ENCODE results near the gene CDH20. TPM values are rescaled to one million over a fixed set of nuclear protein-coding genes. Genes with fewer than 3 reads are reported as not detected.

The CDH20 gene
- total RNA-seq, 1 donor from 2014 or later: 0.24 TPM

DNA sequence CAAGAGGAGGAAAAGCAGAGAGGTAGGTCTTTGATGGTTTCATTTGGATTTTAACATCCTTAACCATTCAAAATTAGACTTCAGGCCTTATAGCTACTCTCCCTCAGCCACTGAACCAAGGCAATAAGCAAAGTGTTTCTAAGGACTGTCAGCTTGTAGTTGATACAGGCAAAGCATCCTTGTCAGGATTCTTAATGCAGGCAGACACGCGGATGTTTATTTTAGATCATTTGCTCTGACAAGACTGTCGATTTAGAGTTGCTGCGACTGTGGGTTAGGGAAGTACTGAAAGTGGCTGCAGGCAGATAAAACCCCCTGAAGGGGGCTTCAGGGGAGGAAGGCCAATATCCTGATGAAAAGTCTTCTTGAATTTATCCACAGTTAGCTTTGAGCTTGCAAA is 46.6 kb downstream of the CDH20 start:
- intact Hi-C loops (cut with DNase I): no loop called here
- no peak for ATAC-seq
- no peak for DNase-seq
- no peak overlapping the region for H3K4me3 ChIP-seq
- H3K9me3 ChIP-seq: no peaks in the 10 kb centered on the region
- H3K27ac ChIP-seq: no peak overlapping the region
- H3K36me3 ChIP-seq: no peaks in the 10 kb centered on the region
- H3K4me1 ChIP-seq: no peaks in the 10 kb centered on the region
- no peaks in the 10 kb centered on the region for H3K27me3 ChIP-seq (ENCODE audit: low read depth)
- TF ChIP-seq, protein P1, sequence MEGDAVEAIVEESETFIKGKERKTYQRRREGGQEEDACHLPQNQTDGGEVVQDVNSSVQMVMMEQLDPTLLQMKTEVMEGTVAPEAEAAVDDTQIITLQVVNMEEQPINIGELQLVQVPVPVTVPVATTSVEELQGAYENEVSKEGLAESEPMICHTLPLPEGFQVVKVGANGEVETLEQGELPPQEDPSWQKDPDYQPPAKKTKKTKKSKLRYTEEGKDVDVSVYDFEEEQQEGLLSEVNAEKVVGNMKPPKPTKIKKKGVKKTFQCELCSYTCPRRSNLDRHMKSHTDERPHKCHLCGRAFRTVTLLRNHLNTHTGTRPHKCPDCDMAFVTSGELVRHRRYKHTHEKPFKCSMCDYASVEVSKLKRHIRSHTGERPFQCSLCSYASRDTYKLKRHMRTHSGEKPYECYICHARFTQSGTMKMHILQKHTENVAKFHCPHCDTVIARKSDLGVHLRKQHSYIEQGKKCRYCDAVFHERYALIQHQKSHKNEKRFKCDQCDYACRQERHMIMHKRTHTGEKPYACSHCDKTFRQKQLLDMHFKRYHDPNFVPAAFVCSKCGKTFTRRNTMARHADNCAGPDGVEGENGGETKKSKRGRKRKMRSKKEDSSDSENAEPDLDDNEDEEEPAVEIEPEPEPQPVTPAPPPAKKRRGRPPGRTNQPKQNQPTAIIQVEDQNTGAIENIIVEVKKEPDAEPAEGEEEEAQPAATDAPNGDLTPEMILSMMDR (IDR thresholded peaks at IDR 0.05): no peak

DNA sequence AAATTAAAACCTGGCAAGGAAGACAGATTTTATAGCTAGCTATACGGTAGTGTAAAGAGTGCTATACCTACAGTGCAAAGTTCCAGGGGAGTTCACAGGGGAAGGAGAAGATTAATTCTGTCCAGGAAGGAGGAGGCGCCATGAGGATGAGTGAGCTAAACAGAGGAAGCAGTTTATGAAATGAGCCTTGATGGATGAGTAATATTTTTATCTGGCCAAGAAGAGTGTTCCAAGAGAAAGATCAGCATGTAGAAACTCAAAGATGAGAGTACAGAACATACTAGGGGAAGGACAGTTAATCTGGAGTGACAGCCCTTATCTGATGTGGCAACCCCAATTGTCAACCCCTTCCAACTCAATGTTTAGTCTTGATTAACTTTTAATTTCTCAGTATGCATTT is 54.8 kb downstream of the CDH20 start:
- H3K4me3 ChIP-seq: no peak overlapping the region
- no peaks in the 10 kb centered on the region for H3K9me3 ChIP-seq
- TF ChIP-seq, protein P1 (IDR thresholded peaks at IDR 0.05): no peak
- intact Hi-C loops (cut with DNase I): no loop called here
- ATAC-seq (no peak), DNase-seq (no peak)
- no peaks in the 10 kb centered on the region for H3K27me3 ChIP-seq (ENCODE audit: low read depth)
- H3K36me3 ChIP-seq: no peaks in the 10 kb centered on the region
- no peaks in the 10 kb centered on the region for H3K4me1 ChIP-seq
- no peak overlapping the region for H3K27ac ChIP-seq

DNA sequence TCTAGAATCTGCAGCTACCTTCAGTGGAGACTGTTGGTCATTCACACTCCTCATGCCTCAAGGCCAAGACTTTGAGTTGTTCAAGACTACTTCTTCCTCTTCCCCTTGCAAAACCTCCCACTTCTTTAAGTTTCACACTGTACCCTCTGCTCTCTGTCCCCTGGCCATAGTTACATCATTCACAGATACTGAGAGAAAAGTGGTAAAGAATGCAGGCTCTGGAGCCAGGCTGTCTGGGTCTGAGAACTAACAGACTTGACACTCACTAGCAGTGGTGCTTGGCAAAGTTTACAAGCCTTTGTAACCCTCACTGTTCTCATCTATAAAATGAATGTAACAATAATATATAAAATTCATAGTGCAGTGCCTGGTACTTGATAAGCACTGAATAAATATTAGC is 61.8 kb downstream of the CDH20 start:
- Histone ChIP-seq H3K27ac (no peak overlapping the region), H3K36me3 (no peaks in the 10 kb centered on the region), H3K4me1 (no peaks in the 10 kb centered on the region), H3K4me3 (no peak overlapping the region), H3K27me3 (ENCODE audit: low read depth) (no peaks in the 10 kb centered on the region), H3K9me3 (no peaks in the 10 kb centered on the region)
- intact Hi-C loops (cut with DNase I): no loop called here
- DNase-seq (no peak), ATAC-seq (no peak)
- TF ChIP-seq, protein P1 (IDR thresholded peaks at IDR 0.05): no peak

DNA sequence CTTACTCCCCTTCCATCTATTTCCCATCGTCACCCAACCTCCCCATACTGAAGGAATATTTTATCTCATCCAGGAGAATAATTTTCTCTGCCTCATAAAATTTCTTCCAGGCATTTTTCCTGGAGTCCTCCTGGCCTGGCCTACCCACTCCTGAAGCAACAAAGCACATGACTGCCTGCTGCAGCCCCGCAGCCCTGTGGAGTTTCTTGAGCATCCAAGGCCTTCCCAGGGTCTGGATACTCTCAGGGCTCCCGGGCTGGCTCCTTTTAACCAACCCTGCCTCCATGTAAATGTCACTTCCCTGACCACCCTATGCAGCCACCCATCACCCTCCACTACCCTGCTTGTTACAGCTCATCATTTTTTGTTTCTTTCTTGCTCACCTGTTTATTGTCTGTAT is 64.0 kb downstream of the CDH20 start:
- DNase-seq (no peak), ATAC-seq (no peak)
- Histone ChIP-seq H3K27ac (no peak overlapping the region), H3K9me3 (no peaks in the 10 kb centered on the region), H3K36me3 (no peaks in the 10 kb centered on the region), H3K27me3 (ENCODE audit: low read depth) (no peaks in the 10 kb centered on the region), H3K4me1 (no peaks in the 10 kb centered on the region), H3K4me3 (no peak overlapping the region)
- intact Hi-C loops (cut with DNase I): no loop called here
- TF ChIP-seq, protein P1 (IDR thresholded peaks at IDR 0.05): no peak

DNA sequence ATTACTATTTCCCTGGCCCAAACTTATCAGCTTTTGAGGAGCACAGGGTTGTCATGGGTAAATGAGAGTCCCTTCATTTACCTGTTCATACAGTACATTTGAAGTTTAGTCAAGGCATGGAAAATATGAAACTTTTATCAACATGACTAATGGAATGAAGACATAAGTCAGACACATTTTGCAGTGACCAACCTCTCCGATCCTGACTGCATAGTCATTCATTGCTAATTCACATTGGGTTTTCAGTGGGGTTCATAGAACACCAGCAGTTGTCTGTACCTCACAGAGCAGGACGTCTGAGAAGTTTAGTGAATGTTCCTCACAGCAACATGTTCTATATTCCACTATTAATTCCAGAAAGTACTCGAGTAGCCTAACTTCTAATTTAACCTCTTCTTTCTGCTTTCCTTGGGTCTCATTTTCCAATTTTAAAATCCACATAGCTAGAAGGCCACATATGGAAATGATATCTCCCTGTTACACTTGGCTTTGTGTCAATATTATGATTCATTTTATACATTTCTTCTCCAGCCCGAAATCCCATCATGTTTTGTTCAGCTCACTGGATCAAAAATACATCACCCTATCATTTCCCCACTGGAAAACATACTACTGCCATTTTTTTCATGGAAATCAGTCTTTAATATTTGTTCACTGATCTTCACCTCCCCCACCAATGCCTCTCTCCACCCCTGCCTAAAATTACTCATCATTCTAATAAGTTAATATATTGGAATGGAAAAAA is 65.9 kb downstream of the CDH20 start:
- Histone ChIP-seq H3K4me1 (no peaks in the 10 kb centered on the region), H3K4me3 (no peak overlapping the region), H3K9me3 (no peaks in the 10 kb centered on the region), H3K36me3 (no peaks in the 10 kb centered on the region), H3K27me3 (ENCODE audit: low read depth) (no peaks in the 10 kb centered on the region), H3K27ac (no peak overlapping the region)
- no peak for DNase-seq
- ATAC-seq: no peak
- TF ChIP-seq, protein P1 (IDR thresholded peaks at IDR 0.05): no peak
- intact Hi-C loops (cut with DNase I): no loop called here

Measured in lower lobe of right lung (tissue), 2 donors.